ENCODE measurements around the gene TSPAN4. TPM values are rescaled to one million over a fixed set of nuclear protein-coding genes. Genes with fewer than 3 reads are reported as not detected.
A peak's percentile ranks its signal among the peaks of the same experiment; 100 is the strongest.

The TSPAN4 gene
- total and polyA plus RNA-seq, 9 of the 15 experiments (the other 6 are each of a cell fraction or from before 2014, with no cell fraction given): 0.07 to 31.0 (median 15.7) TPM

DNA sequence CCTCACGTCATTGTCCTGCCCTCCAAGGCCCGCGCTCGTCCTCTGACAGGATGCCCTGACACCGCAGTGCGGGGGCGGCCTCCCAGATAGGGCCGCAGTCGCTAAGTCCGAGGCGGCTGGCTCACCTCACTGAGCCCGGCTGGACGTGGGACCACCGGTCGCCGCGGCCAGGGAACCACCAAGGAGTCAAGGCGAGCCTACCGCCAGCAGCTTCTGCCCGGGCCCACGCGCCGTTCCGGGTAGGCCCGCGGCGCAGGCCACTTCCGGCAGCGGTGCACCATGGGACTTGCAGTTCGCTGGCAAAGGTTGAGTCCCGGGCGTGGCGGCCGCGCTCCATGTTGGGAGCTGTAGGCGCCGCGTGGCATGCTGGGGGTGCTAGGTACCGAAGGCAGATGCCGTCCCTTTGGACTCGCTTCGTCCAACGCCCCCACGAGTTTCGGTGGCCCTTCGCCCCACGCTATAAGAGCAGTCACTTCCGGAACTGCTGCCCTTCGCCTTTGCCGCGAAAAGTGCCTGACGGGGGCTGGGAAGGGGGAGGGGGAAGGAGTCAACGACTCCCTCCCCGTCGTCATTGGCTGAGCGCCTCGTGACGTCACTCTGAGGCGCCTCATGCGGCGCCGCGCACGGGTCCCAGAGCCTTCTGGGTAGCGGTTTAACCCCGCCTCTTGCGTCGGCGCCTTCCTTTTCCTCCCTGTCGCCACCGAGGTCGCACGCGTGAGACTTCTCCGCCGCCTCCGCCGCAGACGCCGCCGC lies 33.2 kb upstream of the TSPAN4 start, which contains the start of gene RPLP2 (continued):
- TF ChIP-seq ZNF197 (CRISPR knock-in tag; IDR thresholded peaks at IDR 0.05; ENCODE audit: low read depth): peak; percentile 72; the same call in 1 of the 2 replicates
- no peak; the same call in 1 of the 2 replicates for TF ChIP-seq ZBTB7A (IDR thresholded peaks at IDR 0.05; ENCODE audit: borderline replicate concordance, control insufficient read depth, low read depth, low read length)
- TF ChIP-seq KLF1 (tag; IDR thresholded peaks at IDR 0.05): peak; percentile 96
- TF ChIP-seq, protein P1, sequence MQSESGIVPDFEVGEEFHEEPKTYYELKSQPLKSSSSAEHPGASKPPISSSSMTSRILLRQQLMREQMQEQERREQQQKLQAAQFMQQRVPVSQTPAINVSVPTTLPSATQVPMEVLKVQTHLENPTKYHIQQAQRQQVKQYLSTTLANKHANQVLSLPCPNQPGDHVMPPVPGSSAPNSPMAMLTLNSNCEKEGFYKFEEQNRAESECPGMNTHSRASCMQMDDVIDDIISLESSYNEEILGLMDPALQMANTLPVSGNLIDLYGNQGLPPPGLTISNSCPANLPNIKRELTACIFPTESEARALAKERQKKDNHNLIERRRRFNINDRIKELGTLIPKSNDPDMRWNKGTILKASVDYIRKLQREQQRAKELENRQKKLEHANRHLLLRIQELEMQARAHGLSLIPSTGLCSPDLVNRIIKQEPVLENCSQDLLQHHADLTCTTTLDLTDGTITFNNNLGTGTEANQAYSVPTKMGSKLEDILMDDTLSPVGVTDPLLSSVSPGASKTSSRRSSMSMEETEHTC (IDR thresholded peaks at IDR 0.05): peak; percentile 7; the same call in 1 of the 2 replicates
- peak; percentile 91 for TF ChIP-seq NFYB (IDR thresholded peaks at IDR 0.05; ENCODE audit: extremely low read depth, insufficient read length)
- peak; percentile 16 for TF ChIP-seq NFIC (IDR thresholded peaks at IDR 0.05)
- no peak for TF ChIP-seq GATAD2A (IDR thresholded peaks at IDR 0.05)
- peak; percentile 60 to 92; a peak in 3 of 4 replicates for TF ChIP-seq TEAD1 (CRISPR knock-in tag; IDR thresholded peaks at IDR 0.05)
- TF ChIP-seq, protein P2, sequence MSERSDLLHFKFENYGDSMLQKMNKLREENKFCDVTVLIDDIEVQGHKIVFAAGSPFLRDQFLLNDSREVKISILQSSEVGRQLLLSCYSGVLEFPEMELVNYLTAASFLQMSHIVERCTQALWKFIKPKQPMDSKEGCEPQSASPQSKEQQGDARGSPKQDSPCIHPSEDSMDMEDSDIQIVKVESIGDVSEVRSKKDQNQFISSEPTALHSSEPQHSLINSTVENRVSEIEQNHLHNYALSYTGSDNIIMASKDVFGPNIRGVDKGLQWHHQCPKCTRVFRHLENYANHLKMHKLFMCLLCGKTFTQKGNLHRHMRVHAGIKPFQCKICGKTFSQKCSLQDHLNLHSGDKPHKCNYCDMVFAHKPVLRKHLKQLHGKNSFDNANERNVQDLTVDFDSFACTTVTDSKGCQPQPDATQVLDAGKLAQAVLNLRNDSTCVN (CRISPR knock-in tag; IDR thresholded peaks at IDR 0.05): no peak
- no peak for TF ChIP-seq ZNF696 (CRISPR knock-in tag; conservative IDR thresholded peaks at IDR 0.05)
- no peak for TF ChIP-seq ZNF12 (CRISPR knock-in tag; IDR thresholded peaks at IDR 0.05)
- TF ChIP-seq, protein P3, sequence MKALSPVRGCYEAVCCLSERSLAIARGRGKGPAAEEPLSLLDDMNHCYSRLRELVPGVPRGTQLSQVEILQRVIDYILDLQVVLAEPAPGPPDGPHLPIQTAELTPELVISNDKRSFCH (CRISPR knock-in tag; IDR thresholded peaks at IDR 0.05): no peak
- TF ChIP-seq, protein P3 (tag; IDR thresholded peaks at IDR 0.05): peak; percentile 95
- TF ChIP-seq FOXK1 (CRISPR knock-in tag; IDR thresholded peaks at IDR 0.05; ENCODE audit: borderline replicate concordance): peak; percentile 78
- 0 out of 2 replicates have a peak, but pooled peaks have one; percentile 32 for TF ChIP-seq ZSCAN29 (IDR thresholded peaks at IDR 0.05)
- no peak for TF ChIP-seq ZNF354B (CRISPR knock-in tag; IDR thresholded peaks at IDR 0.05)
- TF ChIP-seq ZEB2 (IDR thresholded peaks at IDR 0.05): no peak
- TF ChIP-seq PRMT5 (CRISPR knock-in tag; IDR thresholded peaks at IDR 0.05): no peak
- no peak for TF ChIP-seq ZNF239 (CRISPR knock-in tag; IDR thresholded peaks at IDR 0.05)
- no peak for TF ChIP-seq NELFE (IDR thresholded peaks at IDR 0.05; ENCODE audit: insufficient read depth, insufficient read length)
- TF ChIP-seq, protein P4, sequence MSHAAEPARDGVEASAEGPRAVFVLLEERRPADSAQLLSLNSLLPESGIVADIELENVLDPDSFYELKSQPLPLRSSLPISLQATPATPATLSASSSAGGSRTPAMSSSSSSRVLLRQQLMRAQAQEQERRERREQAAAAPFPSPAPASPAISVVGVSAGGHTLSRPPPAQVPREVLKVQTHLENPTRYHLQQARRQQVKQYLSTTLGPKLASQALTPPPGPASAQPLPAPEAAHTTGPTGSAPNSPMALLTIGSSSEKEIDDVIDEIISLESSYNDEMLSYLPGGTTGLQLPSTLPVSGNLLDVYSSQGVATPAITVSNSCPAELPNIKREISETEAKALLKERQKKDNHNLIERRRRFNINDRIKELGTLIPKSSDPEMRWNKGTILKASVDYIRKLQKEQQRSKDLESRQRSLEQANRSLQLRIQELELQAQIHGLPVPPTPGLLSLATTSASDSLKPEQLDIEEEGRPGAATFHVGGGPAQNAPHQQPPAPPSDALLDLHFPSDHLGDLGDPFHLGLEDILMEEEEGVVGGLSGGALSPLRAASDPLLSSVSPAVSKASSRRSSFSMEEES (CRISPR knock-in tag; IDR thresholded peaks at IDR 0.05): no peak
- peak; percentile 96 for TF ChIP-seq RBFOX2 (IDR thresholded peaks at IDR 0.05; ENCODE audit: low read depth, low read length)
- TF ChIP-seq XRCC4 (IDR thresholded peaks at IDR 0.05; ENCODE audit: extremely low read depth, insufficient read depth, insufficient read length): no peak
- no peak for TF ChIP-seq WHSC1 (IDR thresholded peaks at IDR 0.05; ENCODE audit: low read length)

Measured in K562 (cell line).